Stimulated activated naive CD8-positive, alpha-beta T cell treated with anti-CD3 and anti-CD28 coated beads, Interleukin-15, amount 100 ng/mL, for 72 hours (primary cell): ENCODE results near the gene PLEKHG5.
A peak's percentile ranks its signal among the peaks of the same experiment; 100 is the strongest.

Experiments used
- ATAC-seq: fragments of 150-1000 bp; cut with Tn5 transposase; 2 replicates; pipeline ENCODE4 v1.10.0; 2021; ENCODE audit warnings: mild to moderate bottlenecking, moderate library complexity
- DNase-seq, 2 donors: peaks; one replicate each; pipeline ENCODE4 v3.0.0; 2021 to 2022
- H3K27ac Mint-ChIP-seq, 2 donors: one replicate each; pipeline ENCODE4 v1.8.0; 2022; ENCODE audit warnings: mild to moderate bottlenecking in 2 of 2, mixed read lengths in 2 of 2, moderate library complexity in 2 of 2
- H3K27me3 Mint-ChIP-seq: one replicate; pipeline ENCODE4 v1.8.0; 2022; ENCODE audit warnings: mixed read lengths
- H3K4me1 Mint-ChIP-seq: one replicate; pipeline ENCODE4 v1.8.0; 2022; ENCODE audit warnings: mild to moderate bottlenecking, mixed read lengths
- H3K4me3 Mint-ChIP-seq, 2 donors: one replicate each; pipeline ENCODE4 v1.8.0; 2022; ENCODE audit warnings: mild to moderate bottlenecking in 2 of 2, mixed read lengths in 2 of 2, moderate library complexity in 1 of 2
- H3K9me3 Mint-ChIP-seq, 2 donors: one replicate each; pipeline ENCODE4 v1.8.0; 2022; ENCODE audit warnings: mixed read lengths in 2 of 2

The PLEKHG5 gene

DNA sequence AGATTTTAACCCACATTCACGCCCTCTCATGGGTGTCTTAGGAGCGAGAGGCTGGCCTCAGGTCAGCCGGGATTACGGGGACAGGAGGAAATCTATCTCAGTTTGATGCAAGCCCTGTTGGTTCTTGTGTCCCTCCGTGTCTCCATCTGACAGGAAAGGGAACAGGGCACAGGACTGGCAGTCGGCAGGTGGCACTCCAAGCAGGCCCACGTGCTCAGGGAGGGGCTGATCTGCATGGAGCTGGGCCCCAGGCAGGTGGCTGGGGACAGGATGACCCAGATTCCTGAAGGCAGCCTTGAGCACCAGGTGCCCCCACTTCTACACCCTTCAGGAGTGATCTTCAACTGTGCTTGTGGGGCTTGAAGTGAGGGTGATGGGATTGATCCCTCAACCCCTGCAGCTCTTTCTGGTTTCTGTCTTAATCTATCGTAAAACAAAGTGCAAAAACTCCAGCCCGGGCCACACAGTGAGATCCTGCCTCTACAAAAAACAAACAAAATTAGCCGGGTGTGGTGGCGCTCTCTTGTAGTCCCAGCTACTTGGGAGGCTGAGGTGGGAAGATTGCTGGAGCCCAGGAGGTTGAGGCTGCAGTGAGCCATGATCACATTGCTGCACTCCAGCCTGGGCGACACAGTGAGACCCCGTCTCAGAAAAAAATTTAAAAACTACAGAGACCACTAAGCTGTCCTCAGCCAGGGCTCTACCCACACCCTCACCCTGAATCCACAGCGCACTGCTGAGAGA lies 8.3 kb downstream of the PLEKHG5 start:
- DNase-seq (no peak), ATAC-seq (no peak)
- Mint-ChIP-seq H3K27ac (no peak overlapping the region), H3K4me3 (no peak overlapping the region), H3K27me3 (peaks cover 54% of the 10 kb centered on the region), H3K9me3 (no peaks in the 10 kb centered on the region), H3K4me1 (peaks cover 12% of the 10 kb centered on the region)

DNA sequence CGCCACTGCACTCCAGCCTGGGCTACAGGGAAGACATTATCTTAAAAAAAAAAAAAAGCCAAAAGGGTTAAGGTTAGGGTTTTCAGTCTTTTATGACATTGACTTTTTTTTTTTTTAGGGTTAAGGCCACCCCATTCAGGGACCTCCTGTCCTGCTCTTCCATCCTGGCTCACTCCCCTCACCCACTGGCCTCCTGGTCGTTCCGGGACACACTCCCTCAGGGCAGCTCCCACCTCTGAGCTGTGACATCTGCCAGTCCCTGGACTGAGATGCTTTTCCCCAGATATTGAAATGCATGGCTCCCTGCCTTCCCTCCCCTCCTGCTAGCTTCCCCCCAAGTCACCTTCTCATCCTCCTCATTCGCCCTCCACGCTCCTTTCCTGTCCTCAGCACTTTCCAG lies 9.6 kb downstream of the PLEKHG5 start:
- ATAC-seq (no peak), DNase-seq (no peak)
- Mint-ChIP-seq H3K4me3 (no peak overlapping the region), H3K27me3 (peaks cover 40% of the 10 kb centered on the region), H3K4me1 (peaks cover 11% of the 10 kb centered on the region), H3K27ac (no peak overlapping the region), H3K9me3 (no peaks in the 10 kb centered on the region)

DNA sequence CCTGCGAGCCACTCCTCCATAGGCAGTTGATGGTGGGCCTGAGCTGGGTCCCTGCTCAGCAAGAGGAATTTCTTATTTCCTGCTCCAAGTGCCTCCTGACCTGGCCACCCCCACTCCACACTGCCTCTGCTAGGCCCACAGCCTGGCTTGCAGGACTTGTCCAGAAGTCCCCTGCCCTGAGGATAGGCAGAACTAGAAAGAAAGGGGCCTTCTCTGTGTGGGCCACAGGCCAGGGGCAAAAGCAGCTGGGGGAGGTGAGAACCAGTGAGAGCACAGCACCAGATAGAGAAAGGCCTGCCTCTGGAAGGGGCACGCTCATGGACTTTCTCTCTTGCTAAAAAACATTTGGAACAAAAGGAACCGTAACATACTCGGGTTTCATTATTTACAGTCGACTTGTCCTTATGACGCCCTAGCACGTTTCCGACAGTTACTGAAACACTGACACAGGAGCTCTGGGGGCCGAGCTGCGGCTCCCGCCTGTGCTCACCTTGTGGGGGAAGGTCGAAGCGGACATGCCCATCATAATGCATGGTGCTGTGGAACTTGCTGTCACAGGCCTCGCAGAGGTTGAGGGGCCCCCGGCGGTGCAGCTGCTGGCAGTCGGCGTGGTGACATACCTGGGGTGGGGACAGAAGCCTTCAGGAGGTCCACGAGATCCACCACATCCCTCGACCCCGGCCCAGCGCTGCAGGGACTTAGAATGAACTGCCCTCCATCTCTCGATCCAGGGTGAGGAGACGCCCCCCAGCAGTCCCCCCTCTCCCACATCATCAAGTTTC lies 14.2 kb downstream of the PLEKHG5 start:
- DNase-seq: no peak
- no peak for ATAC-seq
- Mint-ChIP-seq H3K27me3 (peaks cover 7% of the 10 kb centered on the region), H3K4me1 (peaks cover 13% of the 10 kb centered on the region), H3K27ac (no peak overlapping the region), H3K9me3 (no peaks in the 10 kb centered on the region), H3K4me3 (no peak overlapping the region)

DNA sequence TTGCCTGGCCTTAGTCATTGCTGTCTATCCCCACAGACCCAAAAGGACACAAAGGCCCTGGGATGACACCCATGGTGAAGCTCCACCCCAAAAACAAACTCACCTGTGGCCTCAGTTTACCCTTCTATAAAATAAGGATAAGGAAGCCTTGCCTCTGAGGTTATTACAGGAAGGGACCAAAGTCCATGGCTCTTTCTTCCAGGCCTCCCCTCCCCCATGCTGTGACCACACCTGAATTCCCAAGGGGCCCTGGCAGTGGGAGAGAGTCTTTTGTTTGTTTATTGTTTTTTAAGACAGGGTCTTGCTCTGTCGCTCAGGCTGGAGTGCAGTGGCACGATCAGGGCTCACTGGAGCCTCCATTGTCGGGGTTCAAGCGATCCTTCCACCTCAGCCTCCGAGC lies 15.0 kb downstream of the PLEKHG5 start:
- ATAC-seq (no peak), DNase-seq (no peak)
- Mint-ChIP-seq H3K4me3 (no peak overlapping the region), H3K9me3 (no peaks in the 10 kb centered on the region), H3K27me3 (peaks cover 7% of the 10 kb centered on the region), H3K4me1 (peaks cover 20% of the 10 kb centered on the region), H3K27ac (no peak overlapping the region)

DNA sequence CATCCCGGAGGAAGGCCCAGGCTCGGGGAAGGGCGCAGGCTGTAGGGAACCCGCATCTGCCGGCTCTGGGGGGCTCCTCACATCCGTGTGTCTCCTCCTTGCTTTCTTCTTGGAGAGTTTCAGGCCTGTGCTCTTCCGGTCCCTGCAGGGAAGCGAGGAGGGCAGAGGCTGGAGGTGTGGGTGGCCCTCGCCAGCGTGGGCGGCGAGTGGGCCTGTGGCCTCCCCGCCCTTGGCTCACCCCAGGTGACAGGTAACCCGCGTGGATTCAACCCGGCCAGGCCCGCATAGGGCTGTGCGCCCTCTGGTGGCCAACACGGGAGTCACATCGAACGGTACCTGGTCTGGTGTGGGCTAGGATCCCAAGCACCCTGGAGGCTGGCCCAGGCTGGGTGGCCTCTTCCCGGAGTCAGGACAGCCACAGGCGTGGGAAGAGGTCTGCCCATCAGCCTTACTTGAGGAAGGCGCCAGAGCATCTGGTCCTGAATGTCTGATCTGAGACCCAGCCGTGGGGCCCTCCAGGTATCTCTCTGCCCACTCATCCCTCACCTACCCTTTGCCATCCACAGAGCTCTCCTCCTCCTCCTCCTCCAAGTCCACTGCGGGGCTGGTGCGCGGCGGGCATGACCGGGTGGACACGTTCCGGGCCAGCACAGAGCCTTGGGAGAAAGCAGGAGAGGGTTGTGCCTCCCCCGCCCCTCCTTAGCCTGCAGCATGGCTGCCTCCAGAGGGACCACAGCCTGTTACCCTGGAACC lies 15.9 kb downstream of the PLEKHG5 start:
- Mint-ChIP-seq H3K4me3 (no peak overlapping the region), H3K27ac (peak overlapping the region; percentile 52 to 76), H3K27me3 (peaks cover 7% of the 10 kb centered on the region), H3K9me3 (no peaks in the 10 kb centered on the region), H3K4me1 (peaks cover 20% of the 10 kb centered on the region)
- peak; percentile 77 for ATAC-seq
- DNase-seq: peak; percentile 73 to 74

DNA sequence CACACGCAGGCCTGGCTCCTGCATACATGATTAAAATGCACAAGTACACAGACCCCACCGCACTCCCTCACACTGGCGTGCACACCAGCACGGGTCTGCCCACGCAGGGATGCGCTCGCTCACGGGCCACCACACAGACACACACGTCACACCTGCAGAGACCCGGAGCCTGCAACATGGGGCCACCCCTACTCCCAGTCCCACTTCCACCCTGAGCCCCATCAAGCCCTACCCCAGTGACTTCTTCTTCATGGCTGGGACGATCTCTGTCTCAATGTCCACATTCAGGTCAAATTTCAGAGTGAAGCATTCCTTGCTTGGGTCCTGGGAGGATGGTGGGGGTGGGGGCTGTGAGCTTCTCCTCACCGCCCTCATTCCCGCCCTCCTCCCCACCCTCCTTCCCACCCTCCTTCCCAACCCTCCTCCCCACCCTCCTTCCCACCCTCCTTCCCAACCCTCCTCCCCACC lies 16.6 kb downstream of the PLEKHG5 start:
- peaks cover 20% of the 10 kb centered on the region for H3K4me1 Mint-ChIP-seq
- H3K27me3 Mint-ChIP-seq: peaks cover 7% of the 10 kb centered on the region
- no peak overlapping the region for H3K27ac Mint-ChIP-seq
- no peaks in the 10 kb centered on the region for H3K9me3 Mint-ChIP-seq
- DNase-seq: no peak
- H3K4me3 Mint-ChIP-seq: no peak overlapping the region
- peak; percentile 22 for ATAC-seq

DNA sequence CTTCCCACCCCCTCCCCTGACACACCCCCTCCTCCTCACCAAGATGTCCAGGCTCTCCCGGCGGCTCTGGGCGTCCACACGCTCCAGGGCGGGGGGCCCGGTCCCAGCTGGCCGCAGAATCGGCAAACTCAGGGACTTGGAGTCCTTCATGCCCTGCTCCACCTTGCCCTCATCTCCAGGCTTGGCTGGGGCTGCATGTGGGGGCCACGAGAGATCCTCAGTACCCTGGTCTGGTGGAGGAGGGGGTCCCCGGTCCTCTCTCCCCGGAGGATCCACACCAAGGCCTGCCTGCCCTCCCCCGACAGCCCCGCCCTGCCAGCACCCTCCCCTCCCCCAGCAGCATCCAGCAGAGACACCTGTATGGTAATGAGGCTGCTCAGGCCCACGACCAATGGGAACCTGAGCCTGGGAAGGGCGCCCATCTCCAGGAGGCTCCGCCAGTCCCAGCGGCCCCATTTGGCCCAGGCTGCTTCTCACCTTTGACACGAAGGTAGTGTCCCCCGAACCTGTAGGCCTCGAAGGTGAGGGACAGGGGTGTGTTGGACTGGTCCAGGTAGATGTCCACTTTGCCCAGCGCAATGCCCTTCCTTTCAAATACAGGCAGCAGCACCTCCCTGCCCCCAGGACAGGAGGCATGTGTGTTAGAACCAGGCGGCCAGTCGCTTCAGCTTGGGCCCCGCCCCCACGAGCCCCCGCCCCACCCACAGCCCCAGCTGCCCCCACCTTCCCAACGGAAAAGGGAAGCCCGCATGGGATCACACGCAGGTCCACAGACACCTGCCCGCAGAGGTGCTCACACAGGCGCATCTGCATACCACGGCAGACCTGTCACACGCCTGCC lies 17.3 kb downstream of the PLEKHG5 start:
- no peaks in the 10 kb centered on the region for H3K9me3 Mint-ChIP-seq
- no peak overlapping the region for H3K4me3 Mint-ChIP-seq
- ATAC-seq (no peak), DNase-seq (no peak)
- H3K4me1 Mint-ChIP-seq: peaks cover 20% of the 10 kb centered on the region
- no peak overlapping the region for H3K27ac Mint-ChIP-seq
- H3K27me3 Mint-ChIP-seq: peaks cover 7% of the 10 kb centered on the region

DNA sequence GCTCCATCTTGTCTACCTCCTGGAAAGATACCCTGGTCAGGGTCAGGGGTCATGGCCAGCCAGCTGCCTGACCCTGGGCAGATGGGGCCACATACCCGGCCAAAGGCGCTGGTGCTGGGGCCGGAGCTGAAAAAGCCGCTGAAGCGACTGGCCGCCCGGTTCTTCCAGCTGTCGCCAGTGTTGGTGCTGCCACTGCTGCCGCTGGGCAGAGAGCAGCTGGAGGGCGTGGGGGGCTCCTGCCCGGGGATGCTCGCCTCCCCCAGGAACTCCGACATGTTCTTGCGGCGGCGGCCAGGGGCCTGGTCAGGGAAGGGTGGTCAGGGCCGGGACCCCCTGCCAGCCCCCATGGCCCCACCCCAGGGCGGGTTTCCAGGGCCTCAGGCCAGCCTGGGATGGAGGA lies 18.3 kb downstream of the PLEKHG5 start:
- Mint-ChIP-seq H3K4me3 (no peak overlapping the region), H3K27ac (no peak overlapping the region), H3K9me3 (no peaks in the 10 kb centered on the region), H3K4me1 (peaks cover 20% of the 10 kb centered on the region), H3K27me3 (peaks cover 7% of the 10 kb centered on the region)
- ATAC-seq (peak; percentile 4), DNase-seq (no peak)

DNA sequence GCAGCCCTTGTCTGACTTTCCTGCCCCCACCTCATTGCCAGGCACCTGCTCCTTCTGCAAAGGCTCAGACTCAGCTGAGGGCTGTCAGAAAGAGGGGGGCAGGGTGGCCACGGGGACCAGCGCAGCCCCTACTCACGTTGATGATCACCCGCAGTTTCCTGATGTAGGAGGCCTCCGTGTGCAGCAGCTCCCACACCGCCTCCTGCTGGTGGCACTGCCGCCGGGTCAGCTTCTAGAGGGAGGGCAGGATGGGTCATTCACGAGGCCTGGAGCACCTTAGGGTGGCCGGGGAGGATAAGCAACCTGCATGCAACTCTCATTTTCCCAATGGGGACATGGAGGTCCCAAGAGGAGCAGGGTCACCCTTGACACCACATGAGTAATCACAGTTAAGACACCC lies 19.1 kb downstream of the PLEKHG5 start:
- Mint-ChIP-seq H3K4me3 (no peak overlapping the region), H3K4me1 (peaks cover 24% of the 10 kb centered on the region), H3K9me3 (no peaks in the 10 kb centered on the region), H3K27me3 (peaks cover 7% of the 10 kb centered on the region), H3K27ac (no peak overlapping the region)
- ATAC-seq: no peak
- no peak for DNase-seq

DNA sequence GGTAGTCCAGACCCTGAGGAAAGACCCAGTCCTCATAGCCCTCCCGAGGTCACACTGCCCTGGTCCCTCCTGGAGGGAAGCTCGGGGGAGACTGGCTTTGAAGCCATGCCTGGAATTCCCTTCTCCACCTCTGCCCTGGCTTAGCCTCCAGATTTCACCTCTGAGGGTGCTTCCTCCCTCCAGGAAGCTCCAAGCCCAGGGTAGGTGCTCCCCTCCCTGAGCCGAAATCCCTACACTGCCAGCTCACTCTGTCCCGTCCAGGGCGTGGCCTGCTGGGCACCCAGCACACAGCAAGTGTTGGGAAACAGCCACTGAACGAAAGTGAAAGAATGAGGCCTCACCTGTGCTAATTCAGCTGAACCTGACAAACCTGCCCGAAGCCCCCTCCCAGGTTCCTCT lies 19.5 kb downstream of the PLEKHG5 start:
- ATAC-seq (no peak), DNase-seq (no peak)
- peaks cover 28% of the 10 kb centered on the region for H3K4me1 Mint-ChIP-seq
- no peaks in the 10 kb centered on the region for H3K9me3 Mint-ChIP-seq
- H3K27me3 Mint-ChIP-seq: peaks cover 7% of the 10 kb centered on the region
- H3K4me3 Mint-ChIP-seq: no peak overlapping the region
- H3K27ac Mint-ChIP-seq: no peak overlapping the region

DNA sequence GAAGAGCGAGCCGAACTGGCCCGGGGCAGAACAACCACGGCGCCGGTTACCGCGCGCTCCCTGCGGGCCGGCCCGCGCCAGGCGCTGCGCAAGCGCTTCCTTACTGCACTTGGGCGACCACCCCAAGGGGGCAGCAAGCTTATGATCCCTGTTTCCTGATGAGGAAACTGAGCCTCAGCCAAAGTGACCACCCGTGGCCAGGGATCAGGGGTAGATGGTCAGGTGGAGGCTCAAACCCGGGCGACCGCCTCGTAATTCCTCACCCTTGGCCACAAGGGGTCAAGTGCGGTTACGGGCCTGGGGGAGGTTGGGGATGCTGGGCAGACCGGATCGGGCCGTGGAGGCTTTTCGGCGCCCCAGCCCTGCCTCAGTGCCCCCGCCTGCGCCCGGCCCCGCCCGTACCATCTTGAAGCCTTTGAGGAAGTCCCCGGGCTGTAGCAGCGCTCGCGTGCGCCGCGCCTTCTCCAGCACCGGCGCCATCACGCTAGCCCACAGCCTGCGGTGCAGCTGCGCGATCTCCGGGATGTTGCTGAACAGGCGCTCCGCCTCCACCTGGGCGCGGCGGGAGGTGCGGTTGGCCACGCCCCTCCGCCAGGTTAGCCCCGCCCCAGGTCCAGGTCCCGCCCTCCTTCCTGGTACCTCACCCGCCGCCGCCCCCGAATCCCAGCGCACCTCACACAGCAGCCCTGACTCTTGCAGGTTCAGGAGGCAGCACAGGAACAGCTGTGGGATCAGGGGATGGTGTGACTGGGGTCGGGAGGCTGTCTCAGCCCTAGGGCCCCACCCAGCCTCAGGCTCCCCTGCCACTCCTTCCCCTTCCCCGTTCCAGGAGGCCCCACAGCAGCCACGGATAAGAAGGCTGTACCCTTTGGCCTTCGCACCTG lies 20.1 kb downstream of the PLEKHG5 start:
- DNase-seq (no peak), ATAC-seq (no peak)
- Mint-ChIP-seq H3K27me3 (peaks cover 7% of the 10 kb centered on the region), H3K4me3 (no peak overlapping the region), H3K9me3 (no peaks in the 10 kb centered on the region), H3K4me1 (peaks cover 34% of the 10 kb centered on the region), H3K27ac (no peak overlapping the region)

DNA sequence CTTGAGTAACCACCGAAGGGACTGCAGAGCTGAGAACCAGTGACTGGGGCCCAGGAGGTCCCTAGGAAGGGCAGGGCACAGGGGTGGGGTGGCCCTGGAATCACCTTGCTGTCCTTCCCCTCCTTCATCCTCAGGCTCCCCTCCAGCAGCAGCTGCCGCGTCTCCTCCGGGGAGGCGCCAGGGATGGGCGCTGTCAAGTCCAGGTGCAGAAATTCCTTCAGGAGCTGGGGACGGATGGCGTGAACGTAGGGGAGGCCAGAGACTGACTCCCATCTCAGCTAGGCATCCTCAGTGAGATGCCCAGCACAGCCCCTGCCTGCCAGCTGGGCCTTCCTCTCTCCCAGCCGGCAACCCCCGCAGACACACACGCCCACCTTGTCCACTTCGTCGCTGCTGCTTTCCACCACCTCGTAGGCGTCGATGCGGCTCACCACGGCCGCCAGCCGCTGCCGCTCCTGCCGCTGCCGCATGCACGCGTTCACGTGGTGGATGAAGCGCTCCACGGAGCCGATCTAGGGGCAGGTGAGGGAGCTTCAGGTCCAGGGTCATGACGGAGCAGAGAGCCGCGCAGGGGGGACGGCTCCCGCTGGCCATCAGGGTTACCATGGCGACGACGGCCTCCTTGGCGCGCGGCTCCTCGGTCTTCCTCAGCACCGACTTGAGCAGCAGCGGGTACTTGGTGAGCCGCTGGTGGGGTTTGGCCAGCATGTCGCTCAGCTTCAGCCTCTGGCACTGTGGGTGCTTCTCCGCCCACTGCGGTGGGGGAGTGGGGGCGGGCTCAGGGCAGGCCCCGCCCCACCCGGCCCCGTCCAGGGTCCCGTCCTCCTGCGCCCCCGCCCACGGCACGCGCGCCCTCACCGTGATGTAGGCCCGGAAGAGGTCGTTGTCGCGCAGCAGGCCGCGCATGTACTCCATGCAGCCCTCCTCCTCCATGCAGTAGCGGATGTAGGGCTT lies 21.1 kb downstream of the PLEKHG5 start:
- H3K4me1 Mint-ChIP-seq: peaks cover 32% of the 10 kb centered on the region
- no peak for ATAC-seq
- DNase-seq: no peak
- no peak overlapping the region for H3K4me3 Mint-ChIP-seq
- no peaks in the 10 kb centered on the region for H3K9me3 Mint-ChIP-seq
- H3K27ac Mint-ChIP-seq: no peak overlapping the region
- peaks cover 4% of the 10 kb centered on the region for H3K27me3 Mint-ChIP-seq

DNA sequence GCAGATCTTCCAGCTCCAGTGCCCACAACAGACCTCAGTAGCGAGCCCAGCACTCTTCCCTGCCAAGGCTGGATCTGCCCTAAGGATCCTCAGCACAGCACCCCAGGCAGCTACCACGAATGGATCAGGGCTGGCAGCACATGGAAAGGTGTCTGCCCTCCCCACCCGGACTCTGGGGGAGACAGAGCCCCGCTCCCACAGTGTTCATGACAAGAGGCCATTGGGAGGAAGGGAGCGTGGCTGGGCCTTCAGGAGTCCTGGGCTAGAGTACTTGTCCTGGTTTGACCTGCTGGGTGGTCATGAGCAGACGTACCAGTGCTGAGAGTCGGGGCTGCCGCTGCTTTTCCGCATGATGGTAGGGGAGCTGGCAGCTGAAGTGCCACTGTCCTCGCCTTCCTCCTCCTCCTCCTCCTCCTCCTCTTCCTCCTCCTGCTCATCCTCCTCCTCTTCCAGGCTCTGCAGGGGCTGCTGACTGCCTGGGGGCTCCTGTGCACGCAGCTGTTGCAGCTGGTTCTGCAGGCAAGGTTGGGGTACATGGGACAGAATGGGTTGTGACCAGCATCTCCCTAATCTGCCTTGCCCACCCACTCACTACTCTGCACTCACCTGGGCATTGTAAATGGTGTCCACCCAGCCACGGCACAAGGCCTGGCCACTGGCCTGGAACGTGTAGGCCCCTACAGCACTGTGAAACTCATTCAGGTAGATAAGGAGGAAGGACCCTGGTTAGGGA lies 22.6 kb downstream of the PLEKHG5 start:
- ATAC-seq (no peak), DNase-seq (no peak)
- H3K27me3 Mint-ChIP-seq: no peaks in the 10 kb centered on the region
- H3K4me3 Mint-ChIP-seq: no peak overlapping the region
- H3K9me3 Mint-ChIP-seq: no peaks in the 10 kb centered on the region
- H3K4me1 Mint-ChIP-seq: peaks cover 42% of the 10 kb centered on the region
- H3K27ac Mint-ChIP-seq: peak overlapping the region; percentile 49 to 72
